ENCODE measurements around the gene ACTC1.

- TF ChIP-seq POLR2AphosphoS5 (IDR thresholded peaks at IDR 0.05) (no peak), CTCF (IDR thresholded peaks at IDR 0.05) (no peak)
Observed at GRCh38 chr15:34768530-34768929, 26.8 kb downstream of the ACTC1 start.

All from stomach (tissue), 4 donors.